Liver (tissue), 9 donors: ENCODE measurements around the gene CEP250. TPM values are rescaled to one million over a fixed set of nuclear protein-coding genes. Genes with fewer than 3 reads are reported as not detected.

ENCODE experiments used
- DNase-seq: peaks from one replicate; pipeline ENCODE4 v3.0.0-alpha.2; 2017; ENCODE audit warnings: low spot score
- H3K27ac ChIP-seq, 2 donors: one replicate each; pipeline ENCODE4 v1.7.0; 2013; ENCODE audit warnings: inconsistent platforms in 2 of 2, low read length in 2 of 2, control low read depth in 1 of 2, low read depth in 1 of 2, mild to moderate bottlenecking in 1 of 2
- H3K27me3 ChIP-seq, 4 donors: one replicate each; pipeline versions ENCODE4 v1.6.1 to v1.7.0; 2013; ENCODE audit warnings: low read length in 3 of 4, inconsistent platforms in 1 of 4, mild to moderate bottlenecking in 1 of 4, moderate library complexity in 1 of 4; ENCODE audit not compliant: control insufficient read depth in 4 of 4, insufficient read depth in 4 of 4
- H3K36me3 ChIP-seq, 4 donors: one replicate each; pipeline versions ENCODE4 v1.6.1 to v1.7.0; 2013; ENCODE audit warnings: low read length in 3 of 4, mild to moderate bottlenecking in 3 of 4, low read depth in 1 of 4, moderate library complexity in 1 of 4; ENCODE audit not compliant: control insufficient read depth in 4 of 4, insufficient read depth in 3 of 4
- H3K4me1 ChIP-seq, 4 donors: one replicate each; pipeline versions ENCODE4 v1.6.1 to v1.7.0; 2013; ENCODE audit warnings: low read length in 3 of 4, mild to moderate bottlenecking in 3 of 4, moderate library complexity in 1 of 4; ENCODE audit not compliant: control insufficient read depth in 4 of 4, insufficient read depth in 4 of 4
- H3K4me3 ChIP-seq, 3 donors: one replicate each; pipeline versions ENCODE4 v1.6.1 to v1.7.0; 2013; ENCODE audit warnings: low read length in 3 of 3, control low read depth in 1 of 3, low read depth in 1 of 3, mild to moderate bottlenecking in 1 of 3
- H3K9ac ChIP-seq, 2 donors: one replicate each; pipeline ENCODE4 v1.7.0; 2013; ENCODE audit warnings: low read length in 2 of 2, mild to moderate bottlenecking in 2 of 2, moderate library complexity in 2 of 2, control low read depth in 1 of 2, low read depth in 1 of 2
- H3K9me3 ChIP-seq, 4 donors: one replicate each; pipeline versions ENCODE4 v1.6.1 to v1.7.0; 2013; ENCODE audit warnings: low read length in 3 of 4; ENCODE audit not compliant: control insufficient read depth in 4 of 4
- EGR1 ChIP-seq, 2 donors: IDR thresholded peaks; 2 replicates each; pipeline ENCODE4 v1.6.1; 2016 to 2018; ENCODE audit warnings: antibody characterized with exemption in 2 of 2, low read depth in 2 of 2
- FOXA1 ChIP-seq: IDR thresholded peaks from 2 replicates; pipeline ENCODE4 v1.6.1; 2016; ENCODE audit warnings: antibody characterized with exemption
- FOXA2 ChIP-seq: IDR thresholded peaks from 2 replicates; pipeline ENCODE4 v1.6.1; 2016; ENCODE audit warnings: antibody characterized with exemption
- GABPA ChIP-seq, 2 donors: IDR thresholded peaks in 1 of 2; conservative IDR thresholded peaks in 1 of 2; 2 replicates each; pipeline ENCODE4 v1.6.1; 2016; ENCODE audit warnings: antibody characterized with exemption in 2 of 2, mild to moderate bottlenecking in 1 of 2, moderate library complexity in 1 of 2
- HNF4A ChIP-seq, 2 donors: conservative IDR thresholded peaks; 2 replicates each; pipeline ENCODE4 v1.6.1; 2016; ENCODE audit warnings: antibody characterized with exemption in 2 of 2, mild to moderate bottlenecking in 2 of 2
- RAD21 ChIP-seq, 2 donors: IDR thresholded peaks; 2 replicates each; pipeline ENCODE4 v1.6.1; 2016; ENCODE audit warnings: antibody characterized with exemption in 2 of 2, mild to moderate bottlenecking in 2 of 2
- RXRA ChIP-seq, 2 donors: IDR thresholded peaks; 2 replicates each; pipeline ENCODE4 v1.6.1; 2017 to 2018; ENCODE audit warnings: antibody characterized with exemption in 2 of 2, mild to moderate bottlenecking in 1 of 2
- TAF1 ChIP-seq: conservative IDR thresholded peaks from 2 replicates; pipeline ENCODE4 v1.6.1; 2016; ENCODE audit warnings: antibody characterized with exemption, mild to moderate bottlenecking
- YY1 ChIP-seq: IDR thresholded peaks from 2 replicates; pipeline ENCODE4 v1.6.1; 2016; ENCODE audit warnings: antibody characterized with exemption, mild to moderate bottlenecking
- WGBS: extraction: QIAGEN DNeasy Blood & Tissue Kit; methylation state at CpG from one replicate; pipeline ENCODE4 v1.1.7; 2013; 5-methylcytosine and 5-hydroxymethylcytosine counted together
- polyA plus RNA-seq, 2 donors: library from polyadenylated mRNA; stranded (reverse) in 1 of 2; unstranded in 1 of 2; fragments of 200-250 nt in 1 of 2; fragments of >200 nt in 1 of 2; fragmentation: Nextera tagmentation in 1 of 2; extraction: Ambion mirVana in 1 of 2; gene quantifications; one replicate each; pipeline versions ENCODE4 v1.2.1 to v1.2.3, GENCODE V29; 2013 to 2015
- total RNA-seq, 2 donors: library from RNA; depleted of rRNA; stranded (reverse); fragments of >200 nt; gene quantifications; one replicate each; pipeline ENCODE4 v1.2.3, GENCODE V29; 2014
- TF ChIP-seq, protein P1 (sequence below): fragments of 150-350 bp; IDR thresholded peaks from 2 replicates; pipeline ENCODE4 v1.5.1; 2017; ENCODE audit warnings: improper control_type of control experiment, low read depth, low read length; ENCODE audit not compliant: missing input control
- TF ChIP-seq, protein P2 (sequence below): IDR thresholded peaks from 2 replicates; pipeline ENCODE4 v1.6.1; 2016; ENCODE audit warnings: antibody characterized with exemption
- TF ChIP-seq, protein P3 (sequence below): IDR thresholded peaks from 2 replicates; pipeline ENCODE4 v1.6.1; 2016; ENCODE audit warnings: antibody characterized with exemption
- TF ChIP-seq, protein P4 (sequence below): IDR thresholded peaks from 2 replicates; pipeline ENCODE4 v1.6.1; 2016; ENCODE audit warnings: antibody characterized with exemption, mild to moderate bottlenecking
- donor health status: healthy.
- donor health status: healthy.
- donor health status: healthy.
- donor health status: healthy.
- donor health status: healthy.

Gene CEP250
- total and polyA plus RNA-seq, 4 donors, result 3.4 to 13.3 (median 8.3) TPM

DNA sequence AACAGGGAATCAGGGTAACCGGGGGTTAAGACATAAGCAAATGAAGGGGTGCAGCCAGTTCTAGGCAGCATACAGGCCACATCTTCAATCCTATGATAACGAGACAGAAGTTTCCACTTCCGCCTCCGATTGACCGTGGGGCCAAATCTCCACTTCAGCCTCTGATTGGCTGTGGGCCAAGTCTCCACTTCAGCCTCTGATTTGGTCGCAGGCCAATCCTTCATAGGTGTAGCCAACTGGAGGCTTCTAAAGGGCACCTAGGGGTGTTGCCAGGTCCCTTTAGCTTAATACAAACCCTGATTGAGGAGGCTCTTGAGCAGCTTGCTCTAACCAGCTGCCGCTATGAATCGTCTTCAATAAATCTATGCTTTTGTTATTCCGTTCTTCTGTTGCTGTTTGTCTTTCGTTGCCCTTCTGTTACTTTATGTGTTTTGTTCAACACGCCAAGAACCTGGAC is 84.4 kb downstream of the CEP250 start (continued):
- TF ChIP-seq, protein P1, sequence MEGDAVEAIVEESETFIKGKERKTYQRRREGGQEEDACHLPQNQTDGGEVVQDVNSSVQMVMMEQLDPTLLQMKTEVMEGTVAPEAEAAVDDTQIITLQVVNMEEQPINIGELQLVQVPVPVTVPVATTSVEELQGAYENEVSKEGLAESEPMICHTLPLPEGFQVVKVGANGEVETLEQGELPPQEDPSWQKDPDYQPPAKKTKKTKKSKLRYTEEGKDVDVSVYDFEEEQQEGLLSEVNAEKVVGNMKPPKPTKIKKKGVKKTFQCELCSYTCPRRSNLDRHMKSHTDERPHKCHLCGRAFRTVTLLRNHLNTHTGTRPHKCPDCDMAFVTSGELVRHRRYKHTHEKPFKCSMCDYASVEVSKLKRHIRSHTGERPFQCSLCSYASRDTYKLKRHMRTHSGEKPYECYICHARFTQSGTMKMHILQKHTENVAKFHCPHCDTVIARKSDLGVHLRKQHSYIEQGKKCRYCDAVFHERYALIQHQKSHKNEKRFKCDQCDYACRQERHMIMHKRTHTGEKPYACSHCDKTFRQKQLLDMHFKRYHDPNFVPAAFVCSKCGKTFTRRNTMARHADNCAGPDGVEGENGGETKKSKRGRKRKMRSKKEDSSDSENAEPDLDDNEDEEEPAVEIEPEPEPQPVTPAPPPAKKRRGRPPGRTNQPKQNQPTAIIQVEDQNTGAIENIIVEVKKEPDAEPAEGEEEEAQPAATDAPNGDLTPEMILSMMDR, result no peak
- TF ChIP-seq EGR1 (IDR thresholded peaks at IDR 0.05; ENCODE audit: low read depth in 2 of 2), result no peak
- no peak for TF ChIP-seq RAD21 (IDR thresholded peaks at IDR 0.05)
- no peak for TF ChIP-seq FOXA2
- TF ChIP-seq YY1, result no peak

DNA sequence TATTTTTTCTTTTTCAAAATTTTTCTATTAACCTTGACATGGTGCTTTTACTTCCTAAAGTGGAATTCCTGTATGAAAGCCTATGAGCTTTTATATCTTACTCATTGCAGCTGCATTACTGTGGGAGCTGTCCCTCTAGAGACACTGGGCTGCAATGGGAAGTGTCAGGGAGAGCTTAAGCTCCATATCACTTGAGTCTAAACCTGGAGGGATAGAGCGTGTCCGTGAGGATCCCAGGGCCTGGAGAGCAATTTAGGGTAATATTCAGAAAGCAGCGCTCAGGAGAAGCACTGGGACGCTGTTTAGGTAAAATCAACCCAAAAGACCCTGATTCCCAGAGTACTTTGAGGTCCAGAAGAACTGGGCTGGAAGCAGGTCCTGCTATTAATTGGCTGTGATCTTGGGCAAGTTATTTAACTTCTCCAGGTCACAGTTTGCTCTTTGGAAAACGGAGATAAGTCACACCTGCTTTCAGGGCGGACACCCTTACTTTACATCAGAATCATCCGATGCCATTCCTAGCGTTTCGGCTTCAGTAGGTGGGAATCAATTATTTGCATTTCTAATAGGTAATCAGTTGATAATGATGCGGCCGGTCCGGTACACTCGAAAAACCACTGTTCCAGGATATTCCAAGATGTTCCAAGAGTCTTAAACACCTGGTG is 85.9 kb downstream of the CEP250 start:
- Histone ChIP-seq H3K4me3 (peak overlapping the region in 2 of 3 donors; percentile 80 to 84), H3K27ac (no peak overlapping the region), H3K9ac (peak overlapping the region in 1 of 2 donors; percentile 7), H3K27me3 (no peaks in the 10 kb centered on the region), H3K9me3 (no peaks in the 10 kb centered on the region), H3K36me3 (peaks cover 0 to 4% (median 0%) of the 10 kb centered on the region in 4 donors), H3K4me1 (peaks cover 2 to 11% (median 9%) of the 10 kb centered on the region in 4 donors)
- TF ChIP-seq, protein P2, sequence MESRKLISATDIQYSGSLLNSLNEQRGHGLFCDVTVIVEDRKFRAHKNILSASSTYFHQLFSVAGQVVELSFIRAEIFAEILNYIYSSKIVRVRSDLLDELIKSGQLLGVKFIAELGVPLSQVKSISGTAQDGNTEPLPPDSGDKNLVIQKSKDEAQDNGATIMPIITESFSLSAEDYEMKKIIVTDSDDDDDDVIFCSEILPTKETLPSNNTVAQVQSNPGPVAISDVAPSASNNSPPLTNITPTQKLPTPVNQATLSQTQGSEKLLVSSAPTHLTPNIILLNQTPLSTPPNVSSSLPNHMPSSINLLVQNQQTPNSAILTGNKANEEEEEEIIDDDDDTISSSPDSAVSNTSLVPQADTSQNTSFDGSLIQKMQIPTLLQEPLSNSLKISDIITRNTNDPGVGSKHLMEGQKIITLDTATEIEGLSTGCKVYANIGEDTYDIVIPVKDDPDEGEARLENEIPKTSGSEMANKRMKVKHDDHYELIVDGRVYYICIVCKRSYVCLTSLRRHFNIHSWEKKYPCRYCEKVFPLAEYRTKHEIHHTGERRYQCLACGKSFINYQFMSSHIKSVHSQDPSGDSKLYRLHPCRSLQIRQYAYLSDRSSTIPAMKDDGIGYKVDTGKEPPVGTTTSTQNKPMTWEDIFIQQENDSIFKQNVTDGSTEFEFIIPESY, result no peak
- TF ChIP-seq FOXA2 (no peak), GABPA (IDR thresholded peaks at IDR 0.05 in 1 of 2, conservative IDR thresholded peaks at IDR 0.05 in 1 of 2) (no peak), RAD21 (IDR thresholded peaks at IDR 0.05) (no peak)
- WGBS, result 37% methylated on average over 13 of the region's 13 CpGs
- no peak for DNase-seq

DNA sequence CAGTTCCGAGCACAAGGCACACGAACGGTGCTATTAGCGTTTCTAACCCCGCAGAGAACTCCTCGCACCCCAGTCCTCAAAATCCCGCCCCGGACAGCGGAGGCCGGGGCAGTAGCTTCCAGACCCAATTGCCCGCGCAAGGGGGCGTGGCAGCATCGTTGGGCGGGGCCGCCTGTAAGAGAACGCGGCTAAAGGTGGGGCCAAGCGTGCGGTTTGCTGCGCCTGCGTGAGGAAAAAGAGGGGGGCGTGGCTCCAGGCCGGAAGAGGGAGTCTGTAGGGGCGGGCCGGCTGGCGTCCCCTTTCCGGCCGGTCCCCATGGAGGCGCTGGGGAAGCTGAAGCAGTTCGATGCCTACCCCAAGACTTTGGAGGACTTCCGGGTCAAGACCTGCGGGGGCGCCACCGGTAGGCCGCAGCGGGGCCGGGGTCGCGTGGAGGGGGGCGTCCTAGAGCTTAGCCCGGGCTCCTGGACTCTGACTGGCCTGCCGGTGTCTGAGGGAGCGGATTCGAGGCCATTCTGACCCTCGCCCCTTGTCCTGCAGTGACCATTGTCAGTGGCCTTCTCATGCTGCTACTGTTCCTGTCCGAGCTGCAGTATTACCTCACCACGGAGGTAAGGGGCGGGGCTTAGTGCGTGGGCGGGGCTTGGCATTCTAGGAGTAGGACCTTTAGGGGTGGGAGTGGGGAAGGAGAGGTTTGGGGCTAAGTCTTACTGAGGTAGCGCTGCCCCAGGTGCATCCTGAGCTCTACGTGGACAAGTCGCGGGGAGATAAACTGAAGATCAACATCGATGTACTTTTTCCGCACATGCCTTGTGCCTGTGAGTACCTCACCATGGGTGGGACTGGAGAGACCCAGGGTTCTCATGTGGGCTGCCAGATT is 86.6 kb downstream of the CEP250 start, which contains the start of gene ERGIC3:
TSS of gene ERGIC3 (plus strand) at position 296 of the 880 bp plus-strand sequence. CDS start at position 316, 20 bp downstream.
- Histone ChIP-seq H3K27ac (peak within 1 kb of the TSS; percentile 63 to 70), H3K4me3 (peak within 1 kb of the TSS; percentile 70 to 84 (median 80)), H3K36me3 (peaks cover 0 to 4% (median 3%) of the 10 kb centered on the region in 4 donors), H3K9ac (peak within 1 kb of the TSS in 1 of 2 donors; percentile 32), H3K27me3 (no peaks in the 10 kb centered on the region), H3K9me3 (no peaks in the 10 kb centered on the region), H3K4me1 (peaks cover 2 to 11% (median 9%) of the 10 kb centered on the region in 4 donors)
- DNase-seq, result peak; percentile 99
- whole genome bisulfite sequencing, result 6% methylated on average over 57 of the region's 57 CpGs
- peak; percentile 21 for TF ChIP-seq FOXA2
- TF ChIP-seq FOXA1, result no peak
- TF ChIP-seq, protein P2, result no peak
- TF ChIP-seq GABPA (IDR thresholded peaks at IDR 0.05 in 1 of 2, conservative IDR thresholded peaks at IDR 0.05 in 1 of 2), result peak; percentile 85 to 93
- TF ChIP-seq TAF1, result no peak
- TF ChIP-seq HNF4A (conservative IDR thresholded peaks at IDR 0.05), result peak in 1 of 2 donors; percentile 5
- TF ChIP-seq, protein P3, sequence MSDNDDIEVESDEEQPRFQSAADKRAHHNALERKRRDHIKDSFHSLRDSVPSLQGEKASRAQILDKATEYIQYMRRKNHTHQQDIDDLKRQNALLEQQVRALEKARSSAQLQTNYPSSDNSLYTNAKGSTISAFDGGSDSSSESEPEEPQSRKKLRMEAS, result no peak
- TF ChIP-seq, protein P4, sequence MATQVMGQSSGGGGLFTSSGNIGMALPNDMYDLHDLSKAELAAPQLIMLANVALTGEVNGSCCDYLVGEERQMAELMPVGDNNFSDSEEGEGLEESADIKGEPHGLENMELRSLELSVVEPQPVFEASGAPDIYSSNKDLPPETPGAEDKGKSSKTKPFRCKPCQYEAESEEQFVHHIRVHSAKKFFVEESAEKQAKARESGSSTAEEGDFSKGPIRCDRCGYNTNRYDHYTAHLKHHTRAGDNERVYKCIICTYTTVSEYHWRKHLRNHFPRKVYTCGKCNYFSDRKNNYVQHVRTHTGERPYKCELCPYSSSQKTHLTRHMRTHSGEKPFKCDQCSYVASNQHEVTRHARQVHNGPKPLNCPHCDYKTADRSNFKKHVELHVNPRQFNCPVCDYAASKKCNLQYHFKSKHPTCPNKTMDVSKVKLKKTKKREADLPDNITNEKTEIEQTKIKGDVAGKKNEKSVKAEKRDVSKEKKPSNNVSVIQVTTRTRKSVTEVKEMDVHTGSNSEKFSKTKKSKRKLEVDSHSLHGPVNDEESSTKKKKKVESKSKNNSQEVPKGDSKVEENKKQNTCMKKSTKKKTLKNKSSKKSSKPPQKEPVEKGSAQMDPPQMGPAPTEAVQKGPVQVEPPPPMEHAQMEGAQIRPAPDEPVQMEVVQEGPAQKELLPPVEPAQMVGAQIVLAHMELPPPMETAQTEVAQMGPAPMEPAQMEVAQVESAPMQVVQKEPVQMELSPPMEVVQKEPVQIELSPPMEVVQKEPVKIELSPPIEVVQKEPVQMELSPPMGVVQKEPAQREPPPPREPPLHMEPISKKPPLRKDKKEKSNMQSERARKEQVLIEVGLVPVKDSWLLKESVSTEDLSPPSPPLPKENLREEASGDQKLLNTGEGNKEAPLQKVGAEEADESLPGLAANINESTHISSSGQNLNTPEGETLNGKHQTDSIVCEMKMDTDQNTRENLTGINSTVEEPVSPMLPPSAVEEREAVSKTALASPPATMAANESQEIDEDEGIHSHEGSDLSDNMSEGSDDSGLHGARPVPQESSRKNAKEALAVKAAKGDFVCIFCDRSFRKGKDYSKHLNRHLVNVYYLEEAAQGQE, result no peak
- peak in 1 of 2 donors; percentile 41 for TF ChIP-seq RXRA (IDR thresholded peaks at IDR 0.05)
- TF ChIP-seq RAD21 (IDR thresholded peaks at IDR 0.05), result peak; percentile 25 to 44
- TF ChIP-seq YY1, result peak; percentile 86
- TF ChIP-seq, protein P1, result no peak
